Smooth muscle cell (in vitro differentiated cells): Measurements from ENCODE around the gene PISD. TPM values are rescaled to one million over a fixed set of nuclear protein-coding genes. Genes with fewer than 3 reads are reported as not detected.

Source experiments
- DNase-seq: peaks from one replicate; lab custom pipeline; 2025; ENCODE audit not compliant: unreplicated experiment; lab: John Stamatoyannopoulos, UW
- H2AFZ ChIP-seq: fragments of 200-600 bp; sonication (generic); 2 replicates; pipeline ENCODE4 v1.6.0; 2016; ENCODE audit warnings: antibody characterized with exemption, low read depth, mild to moderate bottlenecking
- H3F3A ChIP-seq: fragments of 200-600 bp; sonication (generic); 2 replicates; pipeline ENCODE4 v1.6.0; 2017; ENCODE audit warnings: antibody characterized with exemption, low read depth
- H3K27ac ChIP-seq: fragments of 200-600 bp; sonication (generic); 2 replicates; pipeline ENCODE4 v1.5.1; 2016; ENCODE audit warnings: low read depth, mild to moderate bottlenecking
- H3K27me3 ChIP-seq: fragments of 200-600 bp; sonication (generic); 2 replicates; pipeline ENCODE4 v1.6.1; 2016; ENCODE audit warnings: low read depth, mild to moderate bottlenecking
- H3K36me3 ChIP-seq: fragments of 200-600 bp; sonication (generic); 2 replicates; pipeline ENCODE4 v1.5.1; 2016; ENCODE audit warnings: low read depth
- H3K4me1 ChIP-seq: fragments of 200-600 bp; sonication (generic); 2 replicates; pipeline ENCODE4 v1.5.1; 2016; ENCODE audit warnings: low read depth
- H3K4me2 ChIP-seq: fragments of 200-600 bp; sonication (generic); 2 replicates; pipeline ENCODE4 v1.6.0; 2016; ENCODE audit warnings: mild to moderate bottlenecking
- H3K4me3 ChIP-seq: fragments of 200-600 bp; sonication (generic); 2 replicates; pipeline ENCODE4 v1.5.1; 2016; ENCODE audit warnings: mild to moderate bottlenecking
- H3K79me2 ChIP-seq: fragments of 200-600 bp; sonication (generic); 2 replicates; pipeline ENCODE4 v1.6.0; 2016; ENCODE audit warnings: low read depth, mild to moderate bottlenecking
- H3K9ac ChIP-seq: fragments of 200-600 bp; sonication (generic); 2 replicates; pipeline ENCODE4 v1.6.0; 2016; ENCODE audit warnings: low read depth
- H3K9me3 ChIP-seq: fragments of 200-600 bp; sonication (generic); replicated peaks from 2 replicates; pipeline ENCODE4 v1.5.1; 2016; ENCODE audit warnings: low read depth
- H4K20me1 ChIP-seq: fragments of 200-600 bp; sonication (generic); 2 replicates; pipeline ENCODE4 v1.6.0; 2016; ENCODE audit warnings: low read depth
- CTCF ChIP-seq: fragments of 200-600 bp; sonication (generic); IDR thresholded peaks from 2 replicates; pipeline ENCODE4 v1.5.1; 2017; ENCODE audit warnings: borderline replicate concordance, mild to moderate bottlenecking, antibody characterized with exemption; ENCODE audit not compliant: insufficient read depth, poor library complexity, severe bottlenecking
- WGBS: methylation state at CpG from one replicate; pipeline ENCODE4 v1.1.7; 2016; ENCODE audit warnings: low lambda C conversion rate; 5-methylcytosine and 5-hydroxymethylcytosine counted together
- polyA plus RNA-seq: library from polyadenylated mRNA; unstranded; fragments of >200 nt; fragmentation: Nextera tagmentation; extraction: Ambion mirVana; gene quantifications from 2 replicates; pipeline ENCODE4 v1.2.1, GENCODE V29; 2016
- total RNA-seq: library from RNA; depleted of rRNA; stranded (reverse); fragments of >200 nt; gene quantifications from 2 replicates; pipeline ENCODE4 v1.2.3, GENCODE V29; 2014

PISD gene
- total and polyA plus RNA-seq, 2 experiments from 2014 or later: 15.3 to 31.6 TPM

GRCh38 chr22:31586137-31586920 lies 75.7 kb downstream of the PISD start:
- H3K9me3 ChIP-seq: no peaks in the 10 kb centered on the region
- DNase-seq: no peak
- 61% methylated on average over 7 of the region's 7 CpGs for WGBS
- no peaks in the 10 kb centered on the region for H3K27me3 ChIP-seq
- no peaks in the 10 kb centered on the region for H4K20me1 ChIP-seq
- H3K36me3 ChIP-seq: no peaks in the 10 kb centered on the region
- H3K27ac ChIP-seq: peak overlapping the region; percentile 95
- peak overlapping the region; percentile 52 for H3K4me2 ChIP-seq
- no peak overlapping the region for H2AFZ ChIP-seq
- H3K79me2 ChIP-seq: no peaks in the 10 kb centered on the region
- H3K4me3 ChIP-seq: no peak overlapping the region
- peak overlapping the region; percentile 40 for H3K9ac ChIP-seq
- H3K4me1 ChIP-seq: peaks cover 7% of the 10 kb centered on the region
- H3F3A ChIP-seq: peaks cover 12% of the 10 kb centered on the region
- TF ChIP-seq CTCF: no peak

GRCh38 chr22:31585161-31585859 lies 76.7 kb downstream of the PISD start:
- WGBS: 69% methylated on average over 3 of the region's 3 CpGs
- Histone ChIP-seq H3K79me2 (no peaks in the 10 kb centered on the region), H3K36me3 (no peaks in the 10 kb centered on the region), H3K9me3 (no peaks in the 10 kb centered on the region), H3F3A (peaks cover 12% of the 10 kb centered on the region), H3K4me3 (no peak overlapping the region), H3K9ac (peak overlapping the region; percentile 40), H3K27ac (peak overlapping the region; percentile 95), H3K27me3 (no peaks in the 10 kb centered on the region), H3K4me2 (peak overlapping the region; percentile 52), H3K4me1 (peaks cover 7% of the 10 kb centered on the region), H2AFZ (no peak overlapping the region), H4K20me1 (no peaks in the 10 kb centered on the region)
- no peak for TF ChIP-seq CTCF
- DNase-seq: no peak

- Histone ChIP-seq H3K27me3 (no peaks in the 10 kb centered on the region), H3F3A (peaks cover 12% of the 10 kb centered on the region), H3K4me3 (no peak overlapping the region), H3K79me2 (no peaks in the 10 kb centered on the region), H4K20me1 (no peaks in the 10 kb centered on the region), H3K36me3 (no peaks in the 10 kb centered on the region), H3K9ac (no peak overlapping the region), H3K9me3 (no peaks in the 10 kb centered on the region), H3K4me2 (peak overlapping the region; percentile 7), H3K4me1 (peaks cover 7% of the 10 kb centered on the region), H3K27ac (peak overlapping the region; percentile 95), H2AFZ (no peak overlapping the region)
- no peak for DNase-seq
- TF ChIP-seq CTCF: no peak
- 80% methylated on average over 5 of the region's 5 CpGs for WGBS
Measured at GRCh38 chr22:31584804-31585160, 77.2 kb downstream of the PISD start.
